Epithelial cell of proximal tubule (primary cell): Measurements from ENCODE around the gene FRS3. TPM values are rescaled to one million over a fixed set of nuclear protein-coding genes. Genes with fewer than 3 reads are reported as not detected.

Experiments used
- DNase-seq: peaks from one replicate; pipeline ENCODE4 v3.0.0-alpha.2; 2011; ENCODE audit warnings: low read depth
- H3K4me3 ChIP-seq: 2 replicates; pipeline ENCODE4 v1.5.1; 2011; ENCODE audit warnings: low read depth, mild to moderate bottlenecking, low read length
- total RNA-seq: library from RNA; depleted of rRNA; stranded (reverse); fragments of >200 nt; gene quantifications from 2 replicates; pipeline ENCODE4 v1.2.3, GENCODE V29; 2015
- TF ChIP-seq, protein P1 (sequence below): conservative IDR thresholded peaks from 2 replicates; pipeline ENCODE4 v1.5.1; 2012; ENCODE audit warnings: low read depth, mild to moderate bottlenecking, low read length

Gene FRS3
- total RNA-seq, 1 donor from 2014 or later, result 6.1 TPM

DNA sequence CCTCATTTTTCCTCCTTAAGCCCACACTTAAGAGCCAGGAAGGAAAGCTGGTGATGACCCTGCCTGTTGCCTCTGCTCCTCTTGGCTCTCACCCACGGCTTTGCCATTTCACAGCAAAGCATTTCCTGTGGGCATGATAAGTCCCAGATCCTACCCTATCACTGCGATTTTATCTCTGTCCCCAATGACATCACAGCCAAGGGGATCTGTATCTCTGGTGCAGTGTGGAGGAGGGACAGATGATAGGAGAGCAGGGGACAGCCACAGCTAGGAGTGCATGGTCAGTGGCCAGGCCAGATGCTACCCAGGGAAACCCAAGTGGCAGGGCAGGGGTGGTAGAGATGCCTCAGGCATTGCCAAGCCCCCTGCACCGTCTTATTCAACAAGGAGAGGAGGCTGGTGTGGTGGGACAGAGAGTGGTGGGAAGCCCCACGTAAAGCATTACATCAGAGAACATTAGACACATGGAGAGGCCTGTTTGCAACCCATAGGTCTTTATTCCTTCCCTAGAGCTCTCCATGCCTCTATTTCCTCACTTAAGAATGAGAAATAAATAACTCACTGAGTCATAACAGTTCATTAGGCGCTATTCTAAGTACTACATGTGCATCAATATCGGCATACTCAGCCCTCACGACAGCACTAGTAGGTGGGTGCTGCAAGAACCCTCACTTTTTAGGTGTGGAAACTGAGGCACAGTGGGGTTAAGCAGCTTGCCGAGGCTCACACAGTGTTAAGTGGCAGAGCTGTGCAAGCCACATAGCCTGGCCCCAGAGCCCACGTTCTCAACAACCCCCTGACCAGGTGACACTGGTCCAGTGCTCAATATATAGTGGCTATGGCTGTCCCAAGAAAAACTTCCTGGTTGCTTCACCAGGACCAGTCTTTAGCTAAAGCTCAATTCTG is 48.9 kb downstream of the FRS3 start:
- TF ChIP-seq, protein P1, sequence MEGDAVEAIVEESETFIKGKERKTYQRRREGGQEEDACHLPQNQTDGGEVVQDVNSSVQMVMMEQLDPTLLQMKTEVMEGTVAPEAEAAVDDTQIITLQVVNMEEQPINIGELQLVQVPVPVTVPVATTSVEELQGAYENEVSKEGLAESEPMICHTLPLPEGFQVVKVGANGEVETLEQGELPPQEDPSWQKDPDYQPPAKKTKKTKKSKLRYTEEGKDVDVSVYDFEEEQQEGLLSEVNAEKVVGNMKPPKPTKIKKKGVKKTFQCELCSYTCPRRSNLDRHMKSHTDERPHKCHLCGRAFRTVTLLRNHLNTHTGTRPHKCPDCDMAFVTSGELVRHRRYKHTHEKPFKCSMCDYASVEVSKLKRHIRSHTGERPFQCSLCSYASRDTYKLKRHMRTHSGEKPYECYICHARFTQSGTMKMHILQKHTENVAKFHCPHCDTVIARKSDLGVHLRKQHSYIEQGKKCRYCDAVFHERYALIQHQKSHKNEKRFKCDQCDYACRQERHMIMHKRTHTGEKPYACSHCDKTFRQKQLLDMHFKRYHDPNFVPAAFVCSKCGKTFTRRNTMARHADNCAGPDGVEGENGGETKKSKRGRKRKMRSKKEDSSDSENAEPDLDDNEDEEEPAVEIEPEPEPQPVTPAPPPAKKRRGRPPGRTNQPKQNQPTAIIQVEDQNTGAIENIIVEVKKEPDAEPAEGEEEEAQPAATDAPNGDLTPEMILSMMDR, result no peak
- H3K4me3 ChIP-seq, result no peak overlapping the region
- no peak for DNase-seq

DNA sequence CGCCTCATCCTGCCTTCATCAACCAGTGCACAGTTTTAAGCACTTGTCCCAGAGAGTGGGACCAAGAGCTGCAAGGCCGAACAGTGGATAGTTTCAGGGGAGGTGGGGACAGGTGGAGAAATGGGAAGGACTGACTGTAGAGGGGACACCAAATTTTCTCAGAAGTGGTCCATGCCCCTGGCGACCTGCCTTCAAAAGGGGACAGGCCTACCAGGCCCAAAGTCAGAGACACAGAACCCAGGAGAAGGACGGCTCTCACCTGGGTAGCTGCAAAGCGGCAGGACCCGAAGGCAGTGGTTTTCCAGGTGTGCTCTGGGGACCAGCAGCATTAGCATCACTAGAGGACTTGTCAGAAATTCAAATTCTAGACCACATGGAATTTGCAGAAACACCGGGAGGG is 50.1 kb downstream of the FRS3 start:
- no peak for DNase-seq
- H3K4me3 ChIP-seq, result no peak overlapping the region
- TF ChIP-seq, protein P1, result no peak

DNA sequence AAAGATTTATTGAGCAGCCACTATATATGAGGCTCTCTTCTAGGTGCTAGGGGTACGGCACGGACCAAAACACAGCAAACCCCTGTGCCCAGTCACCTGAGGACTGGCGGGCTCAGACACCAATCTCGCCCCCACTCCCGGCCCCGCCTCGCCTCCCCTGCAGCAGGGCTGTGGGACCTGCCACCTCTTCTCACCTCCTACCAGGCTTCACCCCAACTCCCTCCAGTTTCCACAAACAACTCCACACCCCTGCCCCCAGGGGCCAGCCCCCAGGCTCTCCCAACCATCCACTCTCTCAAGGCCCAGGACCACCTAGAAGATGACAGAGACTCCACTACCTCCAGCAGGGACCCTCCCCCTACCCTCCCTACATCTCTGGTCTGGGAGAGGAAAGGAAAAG is 50.7 kb downstream of the FRS3 start:
- DNase-seq, result no peak

DNA sequence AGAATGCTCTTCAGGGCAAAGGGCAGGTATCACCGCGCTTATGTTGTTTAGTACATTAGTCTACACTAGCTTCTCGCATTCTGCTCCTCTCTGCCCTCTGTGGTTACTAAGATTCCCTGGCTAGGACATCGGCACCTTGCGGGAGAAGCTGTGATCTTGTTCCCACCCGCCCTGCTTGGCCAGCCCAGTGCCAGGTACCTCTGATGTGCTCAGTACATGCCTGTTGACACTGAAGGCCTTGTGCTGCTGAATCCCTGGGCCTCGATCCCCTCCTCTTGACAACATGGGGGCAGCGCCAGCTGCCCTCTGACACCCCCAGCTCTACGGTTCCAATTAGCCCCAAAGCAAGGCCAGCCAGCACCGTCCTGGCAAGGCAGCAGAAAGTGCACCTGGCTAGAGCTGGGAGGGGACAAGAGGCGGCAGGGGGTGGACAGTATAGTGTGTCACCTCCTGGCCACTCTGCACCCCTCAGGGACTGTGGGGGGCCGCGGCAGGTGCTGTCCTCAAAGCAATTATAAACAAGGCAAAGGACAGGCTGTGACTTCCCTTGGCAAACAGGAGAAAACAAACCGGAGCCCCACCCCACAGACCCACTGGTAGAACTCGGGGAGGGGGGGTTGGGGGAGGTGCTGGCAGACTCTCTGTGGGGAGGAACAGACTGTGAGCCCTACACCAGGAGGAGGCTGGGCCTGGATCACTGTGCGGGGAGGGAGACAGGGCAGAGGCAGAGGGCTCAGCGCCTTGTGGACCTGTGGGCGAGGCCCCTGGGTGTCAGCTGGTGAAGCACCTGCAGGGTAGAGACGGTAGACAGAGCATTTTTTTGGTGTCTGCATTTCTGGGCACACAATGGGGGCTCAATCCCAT is 51.4 kb downstream of the FRS3 start:
- no peak overlapping the region for H3K4me3 ChIP-seq
- TF ChIP-seq, protein P1, result no peak
- DNase-seq, result no peak

More for the DNA sequence above, 50.7 kb downstream of the FRS3 start:
- TF ChIP-seq, protein P1, result no peak
- no peak overlapping the region for H3K4me3 ChIP-seq

DNA sequence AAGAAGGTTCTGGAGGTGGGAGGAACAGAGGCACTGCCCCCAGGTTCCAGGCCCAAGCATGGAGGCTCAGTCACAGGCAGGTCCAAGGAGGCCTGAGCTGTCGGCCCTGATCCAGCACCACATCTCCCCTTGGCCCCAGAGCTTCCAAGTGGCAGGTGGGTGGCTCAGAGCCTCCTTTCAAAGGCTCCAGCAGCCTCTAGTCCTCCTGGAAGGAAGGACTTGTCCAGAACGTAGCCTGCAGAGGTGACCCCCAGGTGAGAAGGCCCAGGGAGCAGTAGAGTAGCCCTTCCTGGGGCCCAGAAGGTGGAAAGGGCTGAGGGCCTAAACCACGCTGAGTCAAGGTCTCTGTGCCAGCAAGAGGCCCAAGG is 52.0 kb downstream of the FRS3 start:
- no peak overlapping the region for H3K4me3 ChIP-seq
- TF ChIP-seq, protein P1, result no peak
- DNase-seq, result no peak

DNA sequence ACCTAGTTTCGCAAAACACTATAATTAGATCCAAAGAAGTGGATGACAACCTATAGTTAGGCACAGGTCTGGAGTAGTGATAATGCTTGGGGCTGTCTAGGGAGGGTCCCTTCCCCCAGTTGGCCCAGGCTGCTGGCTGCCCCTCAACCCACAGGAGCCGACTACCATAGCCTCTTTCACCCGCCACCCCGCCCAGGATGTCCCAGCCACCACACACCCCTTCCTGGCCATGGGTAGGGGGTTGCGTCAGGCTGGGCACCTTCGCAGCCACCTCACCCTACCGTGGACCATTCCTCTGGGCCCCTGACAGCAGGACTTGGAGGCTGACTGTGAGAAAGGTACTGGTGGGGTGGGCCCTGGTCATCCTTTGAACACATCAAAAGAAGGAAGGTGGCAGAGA is 52.8 kb downstream of the FRS3 start:
- DNase-seq, result no peak

More for the DNA sequence above, 52.8 kb downstream of the FRS3 start:
- no peak overlapping the region for H3K4me3 ChIP-seq
- TF ChIP-seq, protein P1, result no peak
